Measurements from ENCODE around the gene FRRS1. TPM values are rescaled to one million over a fixed set of nuclear protein-coding genes. Genes with fewer than 3 reads are reported as not detected.

FRRS1 gene
- total and polyA plus RNA-seq, 2 of the 4 experiments (the other 2 are of a cell fraction) = 3.8 to 23.5 TPM

DNA sequence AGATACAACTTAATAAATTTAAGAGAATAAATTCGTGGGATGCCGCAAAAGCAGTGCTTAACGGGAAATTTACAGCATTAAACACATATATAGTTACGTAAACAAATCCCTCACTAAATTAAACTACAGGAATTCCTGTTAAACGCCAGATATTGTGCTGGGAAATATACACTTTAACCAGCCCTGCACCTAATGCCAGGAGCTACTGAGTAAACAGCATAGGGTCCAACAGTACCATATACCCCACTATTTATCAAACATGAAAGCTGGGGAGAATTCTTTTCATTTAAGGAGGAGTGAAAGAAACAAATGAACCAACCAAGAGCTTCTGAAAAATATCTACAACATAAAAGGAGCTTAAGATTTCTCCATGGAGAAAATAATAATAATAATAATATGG lies 11.7 kb downstream of the FRRS1 start:
- POLR2A ChIA-PET (ENCODE audit: unreplicated experiment) = no interaction called here
- Histone ChIP-seq H2AK5ac (ENCODE audit: low read depth, low read length) (no peak overlapping the region), H2BK15ac (ENCODE audit: low read depth, low read length) (no peak overlapping the region)

More for the DNA sequence above, 11.7 kb downstream of the FRRS1 start:
- Histone ChIP-seq H2AK9ac (replicated peaks; ENCODE audit: low read depth, low read length, poor library complexity) (no peak overlapping the region), H3K9me3 (ENCODE audit: control insufficient read depth, insufficient read depth, low read length) (no peaks in the 10 kb centered on the region), H2BK5ac (ENCODE audit: low read depth, low read length, poor library complexity, severe bottlenecking) (no peak overlapping the region), H3K27ac (ENCODE audit: insufficient read depth, low read length) (no peak overlapping the region), H3K9ac (ENCODE audit: low read depth, low read length) (no peak overlapping the region), H2BK20ac (ENCODE audit: low read depth, low read length) (no peak overlapping the region), H4K5ac (ENCODE audit: low read depth, low read length) (no peak overlapping the region), H3K14ac (replicated peaks; ENCODE audit: low read depth, low read length) (no peak overlapping the region), H3K23ac (ENCODE audit: low read depth, low read length) (no peak overlapping the region), H3K36me3 (ENCODE audit: control insufficient read depth, insufficient read depth, low read length) (no peaks in the 10 kb centered on the region), H4K20me1 (ENCODE audit: insufficient read depth, low read length) (no peaks in the 10 kb centered on the region), H3K4me1 (ENCODE audit: control insufficient read depth, insufficient read depth, low read length) (no peaks in the 10 kb centered on the region), H3K4me2 (ENCODE audit: low read depth, low read length) (no peak overlapping the region), H2AFZ (replicated peaks; ENCODE audit: low read length, poor library complexity) (no peak overlapping the region), H3K56ac (ENCODE audit: extremely low read depth, insufficient read depth, low read length) (no peak overlapping the region), H4K91ac (ENCODE audit: insufficient read depth, low read depth, low read length) (no peak overlapping the region), H2BK120ac (ENCODE audit: low read depth, low read length) (no peak overlapping the region), H3K4me3 (ENCODE audit: insufficient read depth, low read depth, low read length) (no peak overlapping the region), H4K8ac (ENCODE audit: low read depth in 2 of 2, low read length in 2 of 2) (no peak overlapping the region), H3K4ac (ENCODE audit: low read depth, low read length) (no peak overlapping the region), H3K18ac (ENCODE audit: low read depth, low read length) (no peak overlapping the region), H3K9me1 (ENCODE audit: insufficient read depth, low read length) (no peaks in the 10 kb centered on the region), H3K27me3 (ENCODE audit: control insufficient read depth, insufficient read depth, low read length) (no peaks in the 10 kb centered on the region), H3K79me1 (ENCODE audit: low read depth in 1 of 2, low read length in 2 of 2) (no peaks in the 10 kb centered on the region; a peak in 1 of 4 replicates)
- dilution Hi-C loops (cut with HindIII; ENCODE audit: low sequenced_read_pairs, unreplicated experiment) = no loop called here
- in situ Hi-C loops (cut with MboI; ENCODE audit: low sequenced_read_pairs) = no loop called here
- ATAC-seq (ENCODE audit: low read depth) (no peak), DNase-seq (no peak)
- CTCF ChIA-PET = no interaction called here
- no TSS peak for BruUV-seq (replicated peaks)
- no CpG with 5 or more reads among the region's 5 CpGs for WGBS, 2 experiments (ENCODE audit: extremely low coverage in 2 of 2, insufficient read length in 1 of 2)
- intact Hi-C loops (cut with micrococcal nuclease) = no loop called here
- TF ChIP-seq MAFK (IDR thresholded peaks at IDR 0.05; ENCODE audit: low read depth, low read length) (no peak), FOS (IDR thresholded peaks at IDR 0.05; ENCODE audit: low read depth, low read length) (no peak), MAZ (IDR thresholded peaks at IDR 0.05; ENCODE audit: borderline replicate concordance, low read depth, low read length) (no peak), NFE2L2 (IDR thresholded peaks at IDR 0.05; ENCODE audit: low read depth, low read length) (no peak), RFX5 (IDR thresholded peaks at IDR 0.05; ENCODE audit: low read depth, low read length) (no peak), POLR2A (IDR thresholded peaks at IDR 0.05; ENCODE audit: low read depth, low read length) (no peak), CHD1 (IDR thresholded peaks at IDR 0.05; ENCODE audit: low read depth, low read length) (no peak), RCOR1 (IDR thresholded peaks at IDR 0.05; ENCODE audit: insufficient replicate concordance, low read length) (no peak), ELK1 (IDR thresholded peaks at IDR 0.05; ENCODE audit: borderline replicate concordance, low read depth, low read length) (no peak), SMC3 (IDR thresholded peaks at IDR 0.05; ENCODE audit: low read depth, low read length) (no peak), RAD21 (IDR thresholded peaks at IDR 0.05; ENCODE audit: low read length) (no peak), CEBPB (IDR thresholded peaks at IDR 0.05; ENCODE audit: low read depth, low read length) (no peak), BHLHE40 (IDR thresholded peaks at IDR 0.05; ENCODE audit: low read depth, low read length) (no peak), MXI1 (IDR thresholded peaks at IDR 0.05; ENCODE audit: borderline replicate concordance, low read depth, low read length) (no peak)
- TF ChIP-seq, protein P1, sequence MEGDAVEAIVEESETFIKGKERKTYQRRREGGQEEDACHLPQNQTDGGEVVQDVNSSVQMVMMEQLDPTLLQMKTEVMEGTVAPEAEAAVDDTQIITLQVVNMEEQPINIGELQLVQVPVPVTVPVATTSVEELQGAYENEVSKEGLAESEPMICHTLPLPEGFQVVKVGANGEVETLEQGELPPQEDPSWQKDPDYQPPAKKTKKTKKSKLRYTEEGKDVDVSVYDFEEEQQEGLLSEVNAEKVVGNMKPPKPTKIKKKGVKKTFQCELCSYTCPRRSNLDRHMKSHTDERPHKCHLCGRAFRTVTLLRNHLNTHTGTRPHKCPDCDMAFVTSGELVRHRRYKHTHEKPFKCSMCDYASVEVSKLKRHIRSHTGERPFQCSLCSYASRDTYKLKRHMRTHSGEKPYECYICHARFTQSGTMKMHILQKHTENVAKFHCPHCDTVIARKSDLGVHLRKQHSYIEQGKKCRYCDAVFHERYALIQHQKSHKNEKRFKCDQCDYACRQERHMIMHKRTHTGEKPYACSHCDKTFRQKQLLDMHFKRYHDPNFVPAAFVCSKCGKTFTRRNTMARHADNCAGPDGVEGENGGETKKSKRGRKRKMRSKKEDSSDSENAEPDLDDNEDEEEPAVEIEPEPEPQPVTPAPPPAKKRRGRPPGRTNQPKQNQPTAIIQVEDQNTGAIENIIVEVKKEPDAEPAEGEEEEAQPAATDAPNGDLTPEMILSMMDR (conservative IDR thresholded peaks at IDR 0.05; ENCODE audit: low read depth, low read length) = no peak
- TF ChIP-seq, protein P2, sequence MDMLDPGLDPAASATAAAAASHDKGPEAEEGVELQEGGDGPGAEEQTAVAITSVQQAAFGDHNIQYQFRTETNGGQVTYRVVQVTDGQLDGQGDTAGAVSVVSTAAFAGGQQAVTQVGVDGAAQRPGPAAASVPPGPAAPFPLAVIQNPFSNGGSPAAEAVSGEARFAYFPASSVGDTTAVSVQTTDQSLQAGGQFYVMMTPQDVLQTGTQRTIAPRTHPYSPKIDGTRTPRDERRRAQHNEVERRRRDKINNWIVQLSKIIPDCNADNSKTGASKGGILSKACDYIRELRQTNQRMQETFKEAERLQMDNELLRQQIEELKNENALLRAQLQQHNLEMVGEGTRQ (IDR thresholded peaks at IDR 0.05; ENCODE audit: low read depth, low read length) = no peak

Data from IMR-90 (cell line).